GM21447 (cell line): ENCODE results near the gene SESN3.
"Not testable (repeated sequence)": the region's sequence is repeated elsewhere in the genome, so short reads cannot be mapped to it uniquely, and the experiment has no call there.

ENCODE experiments used
- ATAC-seq: cut with Tn5 transposase; IDR thresholded peaks from one replicate; pipeline ENCODE4 v1.9.1; 2021; ENCODE audit not compliant: unreplicated experiment

Gene SESN3

DNA sequence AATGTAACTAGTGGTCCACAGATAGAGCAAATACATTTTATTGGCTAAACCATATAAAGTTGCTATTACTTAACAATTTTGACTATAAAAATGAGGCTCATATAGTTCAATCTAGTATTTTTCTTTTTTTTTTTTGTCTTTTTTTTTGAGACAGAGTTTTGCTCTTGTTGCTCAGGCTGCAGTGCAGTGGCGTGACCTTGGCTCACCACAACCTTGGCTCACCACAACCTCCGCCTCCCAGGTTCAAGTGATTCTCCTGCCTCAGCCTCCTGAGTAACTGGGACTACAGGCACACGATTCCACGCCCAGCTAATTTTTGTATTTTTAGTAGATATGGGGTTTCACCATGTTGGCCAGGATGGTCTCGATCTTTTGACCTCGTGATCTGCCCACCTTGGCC lies 3.9 kb downstream of the SESN3 start:
- ATAC-seq = not testable (repeated sequence)

DNA sequence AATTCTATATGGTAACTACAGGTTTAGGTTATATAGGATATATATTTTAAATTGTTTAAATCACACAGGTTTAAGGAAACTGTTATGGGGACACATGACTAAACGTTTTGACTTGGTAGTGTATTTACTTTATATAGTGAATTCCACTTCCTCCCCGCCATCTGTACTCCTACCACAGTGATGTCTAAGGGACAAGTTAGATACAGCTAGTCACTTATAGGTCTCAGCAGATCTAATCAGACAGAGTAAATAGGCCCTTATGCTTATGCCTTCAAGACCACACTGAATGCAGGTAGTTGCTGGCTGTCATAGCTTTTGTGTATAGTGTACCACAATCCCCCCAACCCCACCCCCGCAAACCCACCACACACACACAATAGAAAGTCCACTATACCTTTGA lies 8.2 kb downstream of the SESN3 start:
- ATAC-seq = no peak

DNA sequence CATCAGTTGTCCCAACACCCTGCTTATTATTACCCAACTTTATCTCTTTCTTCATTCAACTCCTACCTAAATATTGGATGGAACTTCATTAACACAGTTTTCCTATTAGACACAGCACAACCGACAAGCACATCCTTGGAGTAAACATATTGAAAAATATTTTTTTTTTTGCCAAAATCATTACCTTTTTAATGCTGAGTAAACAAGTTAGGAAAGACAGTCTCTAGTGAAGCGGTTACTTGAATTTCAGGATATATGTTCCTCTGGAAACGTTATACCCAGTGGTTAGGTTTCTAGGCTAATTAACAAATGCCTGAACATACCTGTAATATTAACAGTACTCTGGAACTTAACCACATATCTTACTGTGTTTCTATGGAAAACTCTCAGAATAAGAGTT lies 11.4 kb downstream of the SESN3 start:
- ATAC-seq = no peak

- no peak for ATAC-seq
These were observed 12.9 kb downstream of the SESN3 start for GRCh38 chr11:95218149-95218548.

DNA sequence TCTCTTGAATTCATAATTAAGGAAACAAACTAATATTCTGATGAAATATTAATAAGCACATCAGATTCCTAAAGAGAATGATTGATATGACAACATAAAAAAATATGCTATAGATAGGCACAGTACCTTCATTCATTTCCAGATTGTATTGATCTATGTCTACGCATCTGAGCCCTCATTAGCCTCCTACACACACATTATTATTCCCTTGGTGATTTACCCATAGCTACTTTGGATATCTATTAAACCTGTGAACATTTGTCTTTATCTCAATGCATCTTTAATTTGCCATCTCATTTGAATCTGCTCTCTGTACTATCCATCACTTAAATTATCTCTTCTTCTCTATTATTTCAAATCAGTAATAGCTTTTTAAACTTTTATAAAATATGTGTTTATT lies 18.4 kb downstream of the SESN3 start:
- no peak for ATAC-seq

GRCh38 chr11:95209535-95209934 lies 21.5 kb downstream of the SESN3 start:
- ATAC-seq = not testable (repeated sequence)

GRCh38 chr11:95200781-95201457 lies 30.1 kb downstream of the SESN3 start:
- no peak for ATAC-seq

DNA sequence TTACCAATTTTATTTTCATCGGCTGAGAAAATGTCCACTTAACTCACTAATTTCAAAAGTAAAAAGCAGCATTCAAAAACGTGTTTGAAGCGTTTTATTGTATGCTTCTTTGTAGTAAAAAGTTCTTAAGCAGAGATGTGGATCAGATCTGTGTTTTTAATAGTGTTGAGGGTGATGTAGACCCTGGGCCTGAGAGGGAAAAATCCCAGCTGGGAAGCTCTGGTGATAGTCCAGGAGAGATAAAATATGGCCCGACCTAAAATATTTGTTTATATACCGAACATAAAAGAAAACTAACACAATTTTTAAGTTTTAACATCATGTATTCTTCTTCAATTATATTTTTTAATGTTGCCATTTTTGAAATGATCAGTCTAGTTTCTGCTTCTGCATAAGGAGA lies 35.2 kb downstream of the SESN3 start:
- no peak for ATAC-seq

DNA sequence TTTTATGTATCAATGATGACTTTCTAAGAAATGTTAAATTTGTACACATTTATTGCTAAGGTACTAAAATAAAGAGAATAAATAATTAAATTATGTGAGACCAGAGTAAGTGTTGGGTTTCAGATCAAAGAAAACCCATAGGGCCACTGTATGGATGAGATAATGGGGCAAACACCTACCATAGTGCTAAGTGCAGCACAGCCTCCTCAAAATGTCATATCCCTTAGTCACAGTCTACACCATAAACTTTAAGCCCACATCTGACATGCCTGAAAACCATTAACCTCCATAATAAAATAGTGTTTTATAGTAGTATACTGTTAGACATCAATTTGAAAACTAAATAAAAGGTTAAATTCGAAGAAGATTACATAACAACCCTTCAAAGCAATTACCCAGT lies 37.5 kb downstream of the SESN3 start:
- no peak for ATAC-seq

- ATAC-seq = no peak
These were observed 38.3 kb downstream of the SESN3 start for GRCh38 chr11:95192717-95193116.

GRCh38 chr11:95187723-95188122 lies 43.3 kb downstream of the SESN3 start:
- ATAC-seq = no peak

GRCh38 chr11:95182397-95182796 lies 48.6 kb downstream of the SESN3 start:
- ATAC-seq = no peak

- ATAC-seq = no peak
These were observed 55.1 kb downstream of the SESN3 start for GRCh38 chr11:95175818-95176380.

- no peak for ATAC-seq
These were observed 60.7 kb downstream of the SESN3 start for GRCh38 chr11:95170294-95170693.

DNA sequence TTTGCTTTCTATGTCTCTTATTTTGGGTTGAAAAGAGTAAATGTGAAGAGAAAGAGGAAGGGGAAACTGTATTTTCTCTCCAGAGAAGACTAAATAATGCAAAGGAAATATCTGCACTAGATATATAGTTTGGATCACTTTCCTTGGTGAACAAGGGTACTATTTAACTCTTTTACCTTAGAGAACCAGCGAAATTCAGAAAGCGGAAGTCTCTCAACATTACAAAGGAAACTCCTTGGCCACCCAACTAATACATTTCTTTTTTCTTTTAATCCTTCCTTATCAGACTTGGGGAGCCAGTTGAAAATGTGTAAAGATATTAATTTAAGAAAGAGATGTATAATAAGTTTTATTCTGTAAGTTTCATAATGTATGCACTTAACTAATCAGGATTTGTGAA lies 64.2 kb downstream of the SESN3 start:
- no peak for ATAC-seq

GRCh38 chr11:95165638-95166037 lies 65.4 kb downstream of the SESN3 start:
- ATAC-seq = no peak

DNA sequence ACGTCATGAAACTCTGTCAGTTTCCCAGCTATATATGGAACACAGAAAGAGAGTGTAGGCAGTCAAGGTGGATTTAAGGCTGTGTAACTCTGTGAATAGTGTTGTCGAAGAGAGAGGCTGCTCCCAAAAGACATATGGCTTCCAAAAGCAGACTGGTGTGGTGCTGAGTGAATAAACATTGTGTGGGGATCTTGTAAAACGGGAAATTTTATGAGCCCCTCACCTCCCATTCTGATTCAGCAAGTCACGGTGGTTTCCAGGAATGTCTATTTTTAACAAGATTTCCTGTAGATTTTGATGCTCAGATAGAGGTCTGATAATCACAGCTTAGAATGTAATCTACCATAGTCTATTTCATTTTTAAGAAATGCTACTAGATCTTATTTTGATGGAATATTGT lies 67.9 kb downstream of the SESN3 start:
- no peak for ATAC-seq

GRCh38 chr11:95161248-95161647 lies 69.8 kb downstream of the SESN3 start:
- no peak for ATAC-seq

DNA sequence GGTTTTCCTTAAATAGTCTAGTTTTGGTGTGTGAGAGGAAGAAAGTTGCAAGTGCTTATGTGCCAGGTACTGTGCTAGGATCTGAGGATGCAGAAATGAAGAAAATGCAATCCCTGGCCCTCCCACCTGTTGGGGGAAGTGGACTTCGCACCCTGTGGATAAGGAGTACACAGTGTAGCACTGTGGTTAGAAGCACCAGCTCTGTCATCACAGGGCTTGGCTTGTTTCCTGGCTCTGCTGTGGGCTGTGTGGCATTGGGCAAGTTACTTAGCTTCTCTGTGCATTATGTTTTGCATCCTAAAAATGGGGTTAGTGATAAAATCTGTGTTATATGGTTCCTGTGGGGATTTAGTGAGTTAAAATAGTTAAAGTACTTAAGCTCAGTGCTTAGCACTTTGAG lies 73.2 kb downstream of the SESN3 start:
- no peak for ATAC-seq

GRCh38 chr11:95156916-95157541 lies 74.0 kb downstream of the SESN3 start:
- ATAC-seq = no peak

DNA sequence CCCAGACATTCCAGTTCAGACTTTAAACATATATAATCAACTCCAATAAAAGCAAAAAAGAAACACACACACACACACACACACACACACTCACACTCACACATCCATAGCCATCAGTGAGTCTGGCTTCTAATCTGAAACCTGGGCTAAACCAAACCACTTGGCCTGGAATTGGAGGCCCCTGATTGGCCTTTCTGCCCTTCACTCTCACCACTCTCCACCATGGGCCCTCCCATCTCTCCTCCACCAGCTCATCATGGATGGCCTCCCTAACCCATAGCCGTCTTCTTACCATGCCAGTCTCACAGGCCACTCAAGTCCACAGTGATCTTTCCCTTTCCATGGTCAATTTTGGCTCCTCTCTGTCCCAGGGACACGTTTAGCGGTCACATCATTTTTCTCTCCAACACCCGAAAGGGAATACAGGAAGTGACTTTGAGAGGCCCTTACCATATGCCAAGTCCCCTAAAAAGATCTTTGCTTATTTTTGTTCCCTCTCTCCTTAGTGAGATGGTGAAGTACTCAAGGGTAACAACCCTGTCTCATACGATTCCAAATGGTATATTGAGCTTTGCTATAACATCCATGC lies 74.8 kb downstream of the SESN3 start:
- no peak for ATAC-seq

DNA sequence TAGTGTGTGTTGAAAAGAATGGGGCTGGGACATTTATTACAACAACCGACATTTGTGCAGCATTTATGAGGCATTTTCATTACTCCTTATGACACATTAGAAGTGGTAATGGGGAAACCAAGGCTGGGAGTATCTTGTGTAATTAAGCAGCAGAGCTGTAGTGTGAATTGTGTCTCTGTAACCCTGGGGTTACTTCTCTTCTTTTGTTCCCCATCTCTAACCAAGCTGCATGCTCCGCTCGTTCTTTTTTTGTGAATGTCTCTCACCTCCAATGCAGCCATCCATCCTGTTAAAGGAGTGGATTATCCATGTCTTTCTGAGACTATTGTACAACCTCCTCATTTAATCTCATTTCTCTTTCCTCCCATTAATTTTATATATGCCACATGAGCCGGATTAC lies 75.6 kb downstream of the SESN3 start:
- no peak for ATAC-seq
